Upper lobe of left lung (tissue), 4 donors: ENCODE measurements around the gene NT5C2.

Experiments
- CTCF ChIP-seq, 6 experiments: fragments of 450-650 bp in 4 of 6; fragments of 200-600 bp in 2 of 6; sonication (generic) in 2 of 6; IDR thresholded peaks; one replicate each; pipeline ENCODE4 v1.5.1; 2016 to 2019; ENCODE audit warnings: antibody characterized with exemption in 6 of 6
- POLR2AphosphoS5 ChIP-seq, 2 donors: sonication (generic); formaldehyde crosslinking; IDR thresholded peaks; one replicate each; pipeline ENCODE4 v1.5.1; 2017; ENCODE audit warnings: antibody characterized with exemption in 2 of 2

GRCh38 chr10:103045961-103046360, 147.1 kb downstream of the NT5C2 start:
- TF ChIP-seq CTCF (IDR thresholded peaks at IDR 0.05) (no peak), POLR2AphosphoS5 (IDR thresholded peaks at IDR 0.05) (no peak)
